HG03139 (cell line): ENCODE results near the gene PLPP3.

ENCODE experiments used
- ATAC-seq: cut with Tn5 transposase; IDR thresholded peaks from one replicate; pipeline ENCODE4 v1.9.1; 2021; ENCODE audit not compliant: unreplicated experiment

PLPP3 gene

DNA sequence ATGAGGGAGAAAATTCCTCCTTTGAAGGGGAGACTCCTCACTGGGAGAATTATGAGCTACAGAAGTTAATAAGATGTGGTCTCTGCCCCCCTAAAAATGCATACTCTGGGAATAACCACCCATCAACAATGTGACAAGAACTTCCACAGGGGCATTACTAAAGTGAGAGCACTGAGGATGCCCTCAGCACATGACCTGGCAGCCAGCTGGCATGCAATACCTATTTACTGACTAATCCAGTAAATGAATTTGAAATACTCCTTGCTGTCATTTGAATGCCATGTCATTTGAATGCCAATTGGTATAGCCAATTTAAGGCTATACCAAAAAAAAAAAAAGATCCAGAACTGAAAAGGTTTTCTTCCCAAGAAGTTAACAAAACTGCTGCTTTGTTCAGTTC lies 30.8 kb downstream of the PLPP3 start:
- no peak for ATAC-seq

DNA sequence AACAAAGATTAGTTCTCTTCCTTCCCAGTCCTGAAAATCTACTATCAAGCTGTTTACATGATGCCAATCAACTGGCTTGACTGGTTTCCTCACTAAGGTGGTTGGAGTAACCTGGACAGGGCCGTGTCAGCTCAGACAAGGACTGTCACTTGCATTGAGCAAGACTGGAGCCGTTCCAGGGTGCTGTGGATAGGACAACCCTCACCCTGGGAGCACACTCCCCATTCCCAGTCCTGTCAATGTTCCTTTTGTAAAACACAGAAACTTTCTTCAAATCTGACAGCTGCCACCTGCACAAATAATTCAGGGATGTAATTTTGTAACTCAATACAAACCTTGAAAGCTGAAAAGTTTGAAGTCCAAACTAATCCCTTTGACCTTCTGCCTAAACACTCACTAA lies 31.4 kb downstream of the PLPP3 start:
- ATAC-seq: no peak

DNA sequence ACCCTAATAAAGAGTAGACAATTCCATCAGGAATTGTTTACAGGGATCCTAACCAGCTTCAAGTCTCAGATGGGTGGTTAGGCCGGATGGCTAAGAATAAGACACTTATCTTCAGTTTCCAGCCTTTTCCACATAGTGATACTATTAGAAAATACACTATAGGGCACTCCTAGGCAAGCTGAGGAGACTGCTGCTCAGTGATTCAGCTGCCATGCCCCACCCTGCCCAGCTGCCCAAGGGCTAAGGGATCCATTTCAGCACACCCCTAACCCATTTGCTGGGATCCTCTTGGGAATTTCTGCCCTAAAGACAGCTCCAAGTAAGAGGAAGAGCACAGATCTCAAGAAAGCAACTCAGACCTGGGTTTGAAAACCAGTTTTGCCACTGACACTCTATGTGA lies 31.9 kb downstream of the PLPP3 start:
- no peak for ATAC-seq

DNA sequence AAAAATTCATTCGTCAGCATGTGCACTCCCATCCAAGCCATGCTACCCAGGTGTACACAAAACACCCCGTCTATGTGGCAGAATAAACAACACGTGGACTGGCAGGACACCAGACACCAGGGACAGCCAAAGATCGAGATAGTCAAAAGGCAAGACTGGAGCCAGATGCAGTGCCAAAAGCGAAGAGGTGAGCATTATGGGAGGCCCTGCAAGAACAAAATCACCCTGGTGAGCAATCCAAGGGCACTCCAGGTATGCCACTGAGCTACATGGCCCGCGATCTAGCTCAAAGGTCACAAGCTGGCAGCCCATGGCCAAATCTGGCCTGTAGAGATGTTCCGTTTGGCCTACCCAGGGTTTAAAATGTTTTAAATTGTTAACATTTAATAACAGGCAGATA lies 33.7 kb downstream of the PLPP3 start:
- ATAC-seq: no peak

DNA sequence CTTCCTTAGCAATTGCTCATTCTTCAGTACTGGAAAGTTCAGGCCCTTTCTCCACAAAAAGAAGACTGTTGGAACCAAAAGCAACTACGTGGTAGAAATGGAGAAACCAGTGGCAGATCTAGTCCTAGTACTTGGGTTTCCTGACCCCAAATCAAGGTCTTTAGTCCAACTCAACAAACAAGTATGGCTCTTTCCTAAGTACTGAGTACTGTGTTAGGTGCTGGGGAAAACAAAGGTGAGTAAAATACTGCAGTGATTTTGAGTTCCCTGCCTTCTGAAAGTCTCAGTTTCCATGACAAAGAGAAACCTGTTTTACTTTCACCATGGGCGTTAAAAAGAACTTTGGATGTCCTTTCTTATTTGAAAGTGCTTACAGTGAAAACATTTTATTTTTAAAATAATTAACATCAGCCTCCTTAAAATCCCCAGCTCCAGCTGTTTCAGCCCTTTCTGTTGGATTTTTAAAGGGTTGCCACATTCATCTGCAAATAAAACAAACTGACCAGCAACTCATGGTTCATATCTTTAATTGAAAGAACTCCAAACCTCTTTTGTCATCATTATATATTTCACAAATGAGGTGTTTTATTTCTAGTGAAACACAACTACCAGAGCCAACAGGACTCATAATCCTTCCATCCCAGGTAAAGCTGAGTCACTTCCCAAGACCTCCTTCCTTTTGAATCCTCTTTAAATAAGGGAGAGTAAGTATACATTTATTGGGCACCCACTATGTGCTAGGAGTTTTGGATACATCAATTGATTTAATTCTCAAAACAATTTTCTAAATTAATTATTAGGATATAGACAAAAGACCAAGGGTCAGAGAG lies 35.4 kb downstream of the PLPP3 start:
- ATAC-seq: no peak

DNA sequence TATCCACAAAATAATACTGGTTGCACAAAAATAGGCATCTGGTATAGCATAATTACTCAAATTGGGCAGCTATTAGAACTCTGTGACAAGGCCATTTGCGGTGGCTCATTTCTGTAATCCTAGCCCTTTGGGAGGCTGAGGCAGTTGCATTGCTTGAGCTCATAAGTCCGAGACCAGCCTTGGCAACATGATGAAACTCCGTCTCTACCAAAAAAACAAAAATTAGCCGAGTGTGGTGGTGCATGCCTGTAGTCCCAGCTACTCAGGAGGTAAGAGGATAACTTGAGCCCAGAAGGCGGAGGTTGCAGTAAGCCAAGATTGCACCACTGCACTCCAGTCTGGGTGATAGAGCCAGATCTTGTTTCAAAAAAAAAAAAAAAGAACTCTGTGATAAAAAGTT lies 36.7 kb downstream of the PLPP3 start:
- no peak for ATAC-seq

DNA sequence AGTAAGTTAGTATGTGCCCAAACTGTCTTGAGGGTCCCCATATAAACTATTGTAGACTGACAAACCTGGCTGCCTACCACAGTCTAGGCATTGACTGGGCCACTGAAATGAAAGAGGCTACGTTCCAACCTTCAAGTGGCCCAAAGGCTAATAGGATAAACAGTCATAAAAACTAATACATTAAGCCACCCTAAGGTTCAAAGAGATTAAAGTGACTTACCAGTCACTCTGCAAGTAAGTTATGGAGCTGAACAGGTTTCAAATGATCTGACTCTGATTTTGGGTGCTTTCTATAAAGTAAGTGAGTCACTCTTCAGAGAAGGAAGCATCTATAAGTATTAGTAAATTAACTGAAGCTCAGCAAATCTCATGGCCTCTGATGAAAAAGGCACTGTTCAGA lies 38.0 kb downstream of the PLPP3 start:
- no peak for ATAC-seq

DNA sequence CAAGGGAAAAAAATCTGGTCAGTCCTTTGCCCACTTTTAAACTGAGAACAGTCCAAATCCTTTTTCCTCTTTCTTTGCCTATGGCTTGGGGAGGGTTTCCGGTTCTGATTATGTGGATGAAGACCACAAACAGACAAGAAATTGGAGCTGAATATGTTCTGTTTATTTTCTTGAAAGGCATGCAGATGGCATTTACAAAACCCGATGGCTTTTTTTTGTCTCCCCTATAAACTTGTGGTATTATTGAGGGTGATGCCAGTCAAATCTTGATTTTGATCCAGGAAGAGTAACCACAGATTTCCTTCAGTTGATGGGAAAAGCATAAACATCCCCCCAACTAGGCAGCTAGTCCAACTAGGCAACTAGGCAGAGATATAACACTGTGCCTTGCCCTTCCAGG lies 38.9 kb downstream of the PLPP3 start:
- ATAC-seq: no peak

DNA sequence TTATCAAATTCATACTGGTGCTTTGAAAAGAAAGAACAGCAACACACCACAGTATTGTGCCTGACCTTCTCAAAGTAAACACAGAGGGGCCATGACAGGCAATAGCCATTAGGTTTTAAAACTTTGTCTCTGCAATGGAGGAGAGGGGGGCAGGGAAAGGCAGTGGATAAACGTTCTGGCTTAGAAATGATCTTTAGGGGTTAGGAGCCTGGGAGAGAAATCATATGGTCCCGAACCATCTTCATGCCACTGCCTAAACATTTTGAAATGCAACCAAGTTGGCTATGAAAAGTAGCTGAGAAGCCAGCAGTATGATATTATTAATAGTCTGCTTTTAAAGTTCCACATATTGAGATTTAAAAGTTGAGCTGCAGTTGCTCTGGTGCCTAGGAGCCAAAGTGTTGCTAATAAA lies 39.8 kb downstream of the PLPP3 start:
- ATAC-seq: no peak

DNA sequence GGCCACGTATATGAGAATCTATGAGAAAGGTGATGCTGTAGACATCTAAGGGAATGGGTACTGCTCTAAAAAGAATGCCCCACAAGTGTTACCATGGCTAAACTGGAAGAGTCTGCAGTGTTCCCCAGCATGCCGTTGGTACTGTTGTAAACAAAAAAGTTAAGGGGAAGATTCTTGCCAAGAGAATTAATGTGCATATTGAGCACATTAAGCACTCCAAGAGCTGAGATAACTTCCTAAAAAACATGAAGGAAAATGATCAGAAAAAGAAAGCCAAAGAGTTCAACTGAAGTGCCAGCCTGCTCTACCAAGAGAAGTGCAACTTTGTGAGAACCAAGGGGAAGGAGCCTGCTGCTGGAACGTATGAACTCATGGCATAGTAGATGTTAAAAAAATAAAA lies 40.8 kb downstream of the PLPP3 start:
- ATAC-seq: no peak

DNA sequence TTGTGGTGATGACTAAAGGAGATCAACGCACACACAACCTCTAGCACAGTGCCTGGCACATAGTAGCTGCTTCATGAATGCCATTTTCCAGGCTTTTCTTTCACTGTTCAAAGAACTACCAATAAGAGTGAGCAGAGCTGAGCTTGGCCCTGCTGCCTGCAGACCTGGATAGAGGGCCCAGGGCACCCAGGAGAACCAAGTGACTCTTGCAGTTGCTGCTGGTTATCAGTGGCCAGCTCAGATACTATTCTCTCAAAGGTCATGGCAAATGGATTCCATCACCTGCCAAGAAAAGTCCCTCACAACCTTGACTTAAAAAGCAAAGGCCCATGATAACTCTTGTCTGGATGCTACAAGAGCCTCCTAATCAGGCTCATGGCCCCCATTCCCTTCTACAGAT lies 41.7 kb downstream of the PLPP3 start:
- ATAC-seq: no peak

DNA sequence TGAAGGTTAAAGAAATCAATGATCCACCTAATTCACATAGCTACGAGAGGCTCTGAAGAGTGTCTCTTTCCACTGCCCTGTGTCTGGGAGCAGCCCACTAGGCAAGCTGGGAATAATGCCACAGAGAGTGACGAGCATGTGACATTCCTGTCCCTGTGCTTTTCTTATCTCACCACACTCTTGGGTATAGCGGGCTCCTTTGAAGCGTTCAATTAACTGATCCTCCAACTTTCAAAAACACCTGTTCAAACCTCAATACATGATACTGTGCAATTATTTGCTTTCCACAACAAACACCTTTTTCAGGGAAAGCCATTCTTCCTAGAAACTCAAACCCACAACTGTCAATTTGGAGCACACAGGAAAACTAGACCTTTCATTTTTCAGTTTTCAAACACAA lies 43.4 kb downstream of the PLPP3 start:
- no peak for ATAC-seq

DNA sequence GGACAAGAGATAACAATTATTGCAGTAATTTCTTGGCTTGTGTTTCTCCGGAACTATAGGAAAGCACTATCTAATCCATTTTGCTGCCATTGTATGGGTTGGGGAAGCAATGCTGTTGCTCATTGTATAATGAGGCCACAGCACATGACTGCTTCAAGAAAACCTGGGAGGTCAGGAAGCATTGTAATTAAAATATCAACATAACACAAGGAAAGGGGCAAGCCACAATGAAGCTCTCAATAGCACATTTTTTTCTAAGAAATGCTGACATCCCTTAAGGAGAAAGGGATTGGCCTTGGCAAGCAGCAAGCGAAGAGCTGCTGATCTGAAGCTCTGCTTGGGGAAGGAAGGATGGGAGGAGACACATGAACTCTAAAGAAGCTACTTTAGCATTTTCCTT lies 44.0 kb downstream of the PLPP3 start:
- no peak for ATAC-seq

DNA sequence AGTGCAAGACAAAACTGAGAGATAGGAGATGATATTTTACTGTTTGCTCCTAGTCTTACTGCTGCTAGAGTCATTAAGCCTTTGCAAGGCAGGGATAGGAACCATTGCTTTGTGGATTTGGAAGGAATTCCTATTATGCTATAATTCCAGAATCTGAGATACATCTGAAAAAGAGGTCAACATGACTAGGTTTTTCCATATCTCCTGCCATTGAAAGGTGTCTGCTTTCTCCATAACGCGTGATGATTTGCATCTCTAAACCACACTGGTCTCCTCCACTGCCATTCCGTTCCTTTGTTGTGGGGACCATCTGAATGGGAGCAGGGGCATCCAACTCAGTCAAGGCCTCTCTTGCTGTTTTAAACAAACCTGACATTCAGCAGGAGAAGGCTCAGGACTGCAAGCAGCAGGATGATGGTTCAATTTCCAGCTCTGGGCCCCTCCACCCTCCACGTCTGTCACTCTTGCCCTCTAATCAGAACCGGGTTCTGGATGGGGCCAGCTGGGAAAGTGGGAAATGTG lies 45.2 kb downstream of the PLPP3 start:
- no peak for ATAC-seq

DNA sequence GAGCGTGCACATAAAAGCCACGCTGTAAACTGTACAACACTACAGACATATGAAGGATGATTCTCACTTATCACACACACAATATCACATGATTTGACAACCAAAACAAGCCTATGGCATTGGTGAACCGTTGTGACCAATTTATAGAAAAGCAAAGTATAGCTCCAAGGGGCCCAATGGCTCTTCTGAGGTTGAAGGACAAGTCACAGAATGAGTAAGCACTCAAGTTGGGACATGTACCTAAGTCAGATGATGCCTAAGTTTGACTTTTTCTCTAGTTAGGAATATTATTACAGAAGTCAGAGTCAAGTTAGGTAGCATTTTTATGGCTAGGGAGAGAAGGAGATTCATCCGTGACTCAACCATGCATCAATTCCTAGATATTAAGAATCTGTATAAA lies 45.7 kb downstream of the PLPP3 start:
- ATAC-seq: no peak

DNA sequence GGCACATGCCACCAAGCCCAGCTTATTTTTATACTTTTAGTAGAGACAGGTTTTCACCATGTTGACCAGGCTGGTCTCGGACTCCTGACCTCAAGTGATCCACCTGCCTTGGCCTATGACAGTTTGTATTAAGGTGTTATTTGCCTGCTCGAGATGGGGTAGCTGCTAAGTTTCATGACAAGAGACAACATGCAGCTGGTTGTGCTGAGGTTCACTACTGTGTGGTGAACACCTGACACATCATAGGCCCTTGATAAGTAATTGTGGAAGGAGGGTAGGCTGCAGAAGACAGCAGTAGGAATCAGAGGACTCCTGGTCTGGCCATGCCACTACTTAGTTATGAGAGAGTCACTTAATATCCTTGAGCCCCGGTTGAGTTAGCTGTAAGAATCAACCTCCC lies 46.2 kb downstream of the PLPP3 start:
- ATAC-seq: no peak

DNA sequence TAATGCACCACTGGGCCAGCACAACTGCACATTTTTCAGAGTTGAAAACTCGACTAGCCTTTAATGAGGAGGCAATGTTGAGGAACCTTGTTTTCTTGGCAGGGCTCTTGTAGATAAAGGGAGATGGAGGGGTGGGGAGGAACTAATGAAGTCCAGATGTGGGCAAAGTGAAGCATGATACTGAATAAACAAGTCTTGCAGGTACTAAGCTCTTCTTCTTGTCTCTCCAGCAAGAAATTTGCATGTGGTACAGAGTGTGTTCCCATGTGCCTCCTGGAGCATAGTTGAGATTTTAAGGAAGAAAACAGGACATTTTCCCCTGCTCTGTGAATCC lies 47.0 kb downstream of the PLPP3 start:
- no peak for ATAC-seq

DNA sequence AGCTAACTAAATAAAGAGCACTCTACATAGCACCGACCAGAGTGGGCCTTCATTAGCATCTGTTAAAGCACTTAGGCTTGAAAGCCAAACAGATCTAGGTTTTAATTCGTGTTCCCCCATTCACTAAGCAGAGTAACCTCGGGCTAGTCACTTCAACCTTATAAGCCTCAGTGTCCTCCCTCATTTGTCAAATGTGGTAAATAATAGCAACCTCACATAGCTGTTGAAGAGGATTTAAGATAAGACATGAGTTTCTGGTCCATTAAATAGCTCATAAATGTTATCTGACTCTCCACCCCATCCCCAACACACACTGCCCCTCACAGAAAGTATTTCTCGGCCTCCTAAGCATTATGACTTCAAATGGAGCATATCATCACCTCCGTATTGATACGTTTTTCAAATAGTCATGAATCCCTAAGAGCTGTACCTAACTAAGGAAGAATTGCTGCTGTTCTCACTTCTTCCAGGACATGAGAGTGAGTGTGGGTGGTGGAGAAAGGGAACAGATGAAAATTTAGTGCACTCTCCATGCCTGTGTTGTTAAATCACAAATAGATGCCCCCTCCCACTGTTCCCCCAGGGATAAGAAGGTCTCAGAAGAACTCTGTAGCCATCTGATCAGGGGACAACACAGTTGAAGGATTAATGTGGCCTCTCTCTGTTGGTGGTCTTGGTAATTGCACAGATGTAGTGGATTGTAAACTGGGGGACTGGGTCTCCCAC lies 47.6 kb downstream of the PLPP3 start:
- no peak for ATAC-seq

DNA sequence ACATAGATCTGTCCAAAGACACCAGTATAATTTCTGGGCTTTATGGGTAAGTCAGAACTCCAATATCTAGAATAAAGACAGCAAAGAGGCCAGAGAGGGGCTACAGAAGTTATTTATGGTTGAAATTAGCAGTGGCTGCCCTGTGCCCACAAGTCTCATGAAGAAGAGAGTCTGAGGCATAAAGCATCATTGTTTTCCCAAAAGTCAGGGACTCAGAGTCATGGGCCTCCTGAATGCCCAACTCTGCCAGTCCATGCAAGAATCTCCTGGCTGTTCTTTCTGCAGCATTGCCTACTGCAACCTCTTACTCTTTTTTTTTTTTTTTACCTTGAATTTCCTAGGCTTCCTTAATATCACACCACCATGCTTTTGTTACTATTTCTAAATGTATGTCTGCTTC lies 49.6 kb downstream of the PLPP3 start:
- ATAC-seq: no peak

DNA sequence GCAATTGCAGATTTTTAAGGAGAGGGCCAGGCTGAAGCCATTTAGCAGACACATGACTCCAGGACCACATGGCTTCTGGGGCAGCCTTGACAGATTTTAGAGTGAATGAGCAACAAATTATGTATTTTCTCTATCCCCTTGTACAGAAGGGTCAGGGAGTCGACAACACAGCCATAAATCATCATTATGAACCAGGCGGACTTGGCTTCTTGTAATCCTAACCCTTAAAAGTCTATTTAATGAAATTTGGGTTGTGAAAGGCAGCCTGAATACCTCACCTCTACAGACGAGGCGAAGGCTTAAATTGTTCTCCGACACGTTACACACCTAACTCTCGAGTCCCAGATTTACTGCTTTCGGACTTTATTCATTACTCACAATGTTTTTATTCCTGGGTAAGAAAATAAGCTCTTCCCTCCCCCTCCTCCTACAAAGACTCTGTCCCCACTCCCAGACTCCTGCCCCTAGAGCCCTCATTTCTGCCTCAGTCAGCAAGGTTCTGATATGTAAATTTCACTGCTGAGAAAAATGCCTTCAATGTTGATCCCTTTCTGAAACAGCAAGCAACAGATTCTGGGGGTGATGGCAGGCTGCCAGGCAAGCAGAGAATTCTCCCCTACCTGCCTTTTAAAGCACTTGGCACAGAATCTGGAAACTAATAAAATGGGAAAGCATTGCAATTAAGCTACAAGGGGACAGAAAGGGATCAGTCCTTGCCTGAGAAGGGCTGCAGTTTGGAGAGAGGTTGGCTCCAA lies 51.6 kb downstream of the PLPP3 start:
- ATAC-seq: no peak

DNA sequence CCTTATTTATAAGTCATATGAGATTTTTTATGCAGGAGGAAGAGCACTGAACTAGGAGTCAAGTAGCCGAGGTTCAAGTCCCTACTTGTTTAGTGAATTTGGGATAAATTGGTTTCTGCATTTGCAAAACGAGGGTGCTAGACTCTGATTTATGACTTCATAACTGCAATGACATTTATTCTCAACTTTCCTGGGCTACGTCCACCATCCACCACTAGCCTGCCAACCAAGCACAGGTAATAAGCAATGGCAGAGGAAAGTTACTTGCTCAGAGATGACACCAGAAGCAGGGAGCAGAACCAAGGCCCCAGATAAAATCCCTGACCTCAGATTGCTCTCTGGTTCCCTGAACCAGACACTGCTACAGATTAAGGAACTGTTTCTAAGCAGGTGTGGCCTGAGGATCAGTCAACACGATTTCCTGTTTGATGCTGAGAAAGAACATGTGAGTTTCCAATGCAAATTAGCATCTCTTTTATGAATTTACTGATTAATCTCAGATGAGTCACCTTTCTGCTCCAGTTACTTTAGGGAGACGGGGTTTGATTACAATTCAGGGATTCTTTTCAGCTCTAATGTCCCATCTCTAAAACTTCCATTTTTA lies 52.7 kb downstream of the PLPP3 start:
- ATAC-seq: peak; percentile 65
